MM.1S (cell line): ENCODE measurements around the gene DNPH1.

Source experiments
- EZH2 ChIP-seq: fragments of 300-600 bp; sonication (generic); optimal IDR thresholded peaks from 2 replicates; pipeline ENCODE3; 2017; ENCODE audit warnings: low read depth, mild to moderate bottlenecking, antibody characterized with exemption, low read length, mixed read lengths
- EZH2phosphoT487 ChIP-seq: fragments of 300-600 bp; sonication (generic); IDR thresholded peaks from 2 replicates; pipeline ENCODE4 v1.6.1; 2018; ENCODE audit warnings: antibody characterized with exemption, low read length
- TF ChIP-seq, protein P1 (sequence below): fragments of 300-600 bp; sonication (generic); IDR thresholded peaks from 2 replicates; pipeline ENCODE4 v1.5.1; 2016; ENCODE audit warnings: antibody characterized with exemption, low read length, mixed read lengths

DNA sequence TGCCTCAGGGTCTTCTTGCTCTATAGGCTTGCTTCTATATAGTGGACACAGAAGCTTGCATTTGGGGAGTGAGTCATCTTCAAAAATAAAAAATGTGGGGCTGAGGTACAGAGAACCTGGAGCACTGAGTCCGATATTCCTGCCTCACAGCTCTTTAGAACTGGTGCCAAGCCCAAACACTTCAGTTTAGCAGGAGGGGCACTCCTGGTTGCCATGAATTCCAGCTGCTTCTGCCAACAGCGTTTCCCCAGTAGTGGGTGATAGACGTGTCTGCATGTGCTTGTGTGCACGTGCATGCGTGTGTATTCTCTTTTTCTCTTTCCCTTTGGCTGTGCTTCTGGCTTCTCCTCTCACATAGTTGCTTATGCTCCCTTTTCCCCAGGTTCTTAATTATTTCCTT is 11.9 kb downstream of the DNPH1 start:
- TF ChIP-seq, protein P1, sequence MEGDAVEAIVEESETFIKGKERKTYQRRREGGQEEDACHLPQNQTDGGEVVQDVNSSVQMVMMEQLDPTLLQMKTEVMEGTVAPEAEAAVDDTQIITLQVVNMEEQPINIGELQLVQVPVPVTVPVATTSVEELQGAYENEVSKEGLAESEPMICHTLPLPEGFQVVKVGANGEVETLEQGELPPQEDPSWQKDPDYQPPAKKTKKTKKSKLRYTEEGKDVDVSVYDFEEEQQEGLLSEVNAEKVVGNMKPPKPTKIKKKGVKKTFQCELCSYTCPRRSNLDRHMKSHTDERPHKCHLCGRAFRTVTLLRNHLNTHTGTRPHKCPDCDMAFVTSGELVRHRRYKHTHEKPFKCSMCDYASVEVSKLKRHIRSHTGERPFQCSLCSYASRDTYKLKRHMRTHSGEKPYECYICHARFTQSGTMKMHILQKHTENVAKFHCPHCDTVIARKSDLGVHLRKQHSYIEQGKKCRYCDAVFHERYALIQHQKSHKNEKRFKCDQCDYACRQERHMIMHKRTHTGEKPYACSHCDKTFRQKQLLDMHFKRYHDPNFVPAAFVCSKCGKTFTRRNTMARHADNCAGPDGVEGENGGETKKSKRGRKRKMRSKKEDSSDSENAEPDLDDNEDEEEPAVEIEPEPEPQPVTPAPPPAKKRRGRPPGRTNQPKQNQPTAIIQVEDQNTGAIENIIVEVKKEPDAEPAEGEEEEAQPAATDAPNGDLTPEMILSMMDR, result no peak
- TF ChIP-seq EZH2, result no peak
- TF ChIP-seq EZH2phosphoT487, result no peak
